Stimulated activated CD4-positive, alpha-beta T cell treated with anti-CD3 and anti-CD28 coated beads, Interleukin-1b, Interleukin-23, amount 100 ng/mL, for 4 hours (primary cell): Measurements from ENCODE around the gene RPS6KB1.
A peak's percentile ranks its signal among the peaks of the same experiment; 100 is the strongest.
"Not testable (repeated sequence)": the region's sequence is repeated elsewhere in the genome, so short reads cannot be mapped to it uniquely, and the experiment has no call there.

ENCODE experiments used
- DNase-seq, 2 donors: peaks; one replicate each; pipeline ENCODE4 v3.0.0-alpha.2; 2020; ENCODE audit warnings: low read depth in 2 of 2

The RPS6KB1 gene

DNA sequence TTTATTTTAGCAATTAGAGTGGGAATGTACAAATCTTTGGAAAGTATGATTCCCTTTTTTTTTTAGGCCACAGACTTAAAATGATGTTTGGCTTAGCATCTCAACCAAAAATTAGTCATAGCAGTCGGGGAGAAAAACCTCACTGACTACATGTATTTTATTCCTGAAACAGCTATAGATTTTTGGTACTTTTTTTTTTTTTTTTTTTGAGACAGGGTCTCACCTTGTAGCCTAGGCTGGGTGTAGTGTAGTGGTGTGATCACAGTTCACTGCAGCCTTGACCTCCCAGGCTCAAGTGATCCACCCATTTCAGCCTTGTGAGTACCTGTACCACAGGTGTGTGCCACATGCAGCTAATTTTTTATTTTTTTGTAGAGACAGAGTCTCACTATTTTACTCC, 48.2 kb downstream of the RPS6KB1 start:
- no peak for DNase-seq

DNA sequence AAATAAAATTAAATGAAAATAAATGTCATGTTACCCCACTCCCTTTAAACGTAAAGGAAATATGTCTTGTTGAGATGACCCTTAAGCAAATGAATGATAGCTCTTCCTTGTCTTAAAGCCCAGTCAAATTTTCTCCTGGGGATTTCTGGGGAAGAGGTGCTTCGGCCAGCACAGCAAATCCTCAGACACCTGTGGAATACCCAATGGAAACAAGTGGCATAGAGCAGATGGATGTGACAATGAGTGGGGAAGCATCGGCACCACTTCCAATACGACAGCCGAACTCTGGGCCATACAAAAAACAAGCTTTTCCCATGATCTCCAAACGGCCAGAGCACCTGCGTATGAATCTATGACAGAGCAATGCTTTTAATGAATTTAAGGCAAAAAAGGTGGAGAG, 53.5 kb downstream of the RPS6KB1 start:
- not testable (repeated sequence) for DNase-seq

DNA sequence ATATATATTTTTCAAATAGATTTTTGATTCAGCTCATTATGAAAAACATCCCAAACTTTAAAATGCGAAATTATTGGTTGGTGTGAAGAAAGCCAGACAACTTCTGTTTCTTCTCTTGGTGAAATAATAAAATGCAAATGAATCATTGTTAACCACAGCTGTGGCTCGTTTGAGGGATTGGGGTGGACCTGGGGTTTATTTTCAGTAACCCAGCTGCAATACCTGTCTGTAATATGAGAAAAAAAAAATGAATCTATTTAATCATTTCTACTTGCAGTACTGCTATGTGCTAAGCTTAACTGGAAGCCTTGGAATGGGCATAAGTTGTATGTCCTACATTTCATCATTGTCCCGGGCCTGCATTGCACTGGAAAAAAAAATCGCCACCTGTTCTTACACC, 54.4 kb downstream of the RPS6KB1 start:
- not testable (repeated sequence) for DNase-seq

DNA sequence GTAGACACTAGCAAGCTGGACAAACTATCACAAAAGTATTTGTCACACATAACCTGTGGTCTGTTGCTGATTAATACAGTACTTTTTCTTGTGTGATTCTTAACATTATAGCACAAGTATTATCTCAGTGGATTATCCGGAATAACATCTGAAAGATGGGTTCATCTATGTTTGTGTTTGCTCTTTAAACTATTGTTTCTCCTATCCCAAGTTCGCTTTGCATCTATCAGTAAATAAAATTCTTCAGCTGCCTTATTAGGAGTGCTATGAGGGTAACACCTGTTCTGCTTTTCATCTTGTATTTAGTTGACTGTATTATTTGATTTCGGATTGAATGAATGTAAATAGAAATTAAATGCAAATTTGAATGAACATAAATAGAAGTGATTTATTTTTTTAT, 57.1 kb downstream of the RPS6KB1 start:
- DNase-seq: no peak

DNA sequence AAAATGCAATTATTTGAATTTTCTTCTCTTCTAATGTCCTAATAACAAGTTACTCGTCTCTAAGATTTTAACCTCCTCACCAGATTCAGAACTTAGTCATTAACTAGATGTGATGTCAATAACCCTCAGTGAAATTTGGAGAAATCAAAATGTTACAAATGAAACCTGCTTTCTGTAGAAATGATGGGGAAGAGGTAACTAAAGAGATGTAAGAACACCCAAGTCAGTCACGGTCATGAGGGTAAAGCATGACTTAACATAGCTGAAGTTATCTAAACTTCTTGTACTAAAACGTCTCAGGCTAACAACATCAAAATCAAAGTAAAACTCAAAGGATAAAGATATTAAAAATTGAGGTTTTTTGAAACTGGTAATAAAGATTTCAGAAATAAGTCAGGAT, 61.9 kb downstream of the RPS6KB1 start:
- no peak for DNase-seq

DNA sequence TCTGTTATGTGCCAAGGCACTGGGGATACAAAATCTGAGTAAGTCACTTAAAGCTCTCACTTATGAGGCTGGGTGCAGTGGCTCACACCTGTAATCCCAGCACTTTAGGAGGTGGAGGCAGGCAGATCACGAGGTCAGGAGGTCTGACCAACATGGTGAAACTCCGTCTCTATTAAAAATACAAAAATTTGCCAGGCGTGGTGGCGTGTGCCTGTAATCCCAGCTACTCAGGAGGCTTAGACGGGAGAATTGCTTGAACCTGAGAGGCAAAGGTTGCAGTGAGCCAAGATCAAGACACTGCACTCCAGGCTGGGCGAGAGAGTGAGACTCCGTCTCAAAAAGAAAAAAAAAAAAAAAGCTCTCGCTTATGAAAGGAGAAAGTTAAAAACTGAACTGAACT, 66.7 kb downstream of the RPS6KB1 start:
- DNase-seq: not testable (repeated sequence)

DNA sequence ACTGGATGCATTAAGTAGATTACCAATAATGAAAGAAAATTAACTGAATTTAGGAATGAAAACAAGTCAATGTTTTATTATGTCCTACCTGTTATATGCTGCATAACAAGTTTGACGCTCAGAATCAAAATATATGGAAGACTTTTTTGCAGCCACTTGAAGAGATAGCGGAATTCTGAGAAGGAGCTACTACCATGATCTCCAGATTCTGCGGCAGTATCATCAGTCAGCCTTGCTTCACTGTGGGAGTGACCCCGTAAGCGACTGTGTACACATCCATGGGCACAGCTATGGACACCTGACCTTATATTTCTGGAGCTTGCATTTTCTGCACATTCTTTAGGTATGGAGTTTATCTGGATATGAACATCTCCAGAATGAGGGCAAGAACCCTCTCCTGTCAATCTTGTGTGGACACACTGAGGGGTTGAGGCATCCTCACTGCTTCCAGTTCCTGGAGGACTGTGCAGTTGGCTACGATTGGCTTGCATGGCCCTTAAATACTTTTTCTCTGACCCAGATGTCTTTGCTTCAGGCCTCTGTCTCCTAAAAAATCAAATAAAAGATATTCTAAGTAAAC, 69.9 kb downstream of the RPS6KB1 start:
- DNase-seq: no peak

DNA sequence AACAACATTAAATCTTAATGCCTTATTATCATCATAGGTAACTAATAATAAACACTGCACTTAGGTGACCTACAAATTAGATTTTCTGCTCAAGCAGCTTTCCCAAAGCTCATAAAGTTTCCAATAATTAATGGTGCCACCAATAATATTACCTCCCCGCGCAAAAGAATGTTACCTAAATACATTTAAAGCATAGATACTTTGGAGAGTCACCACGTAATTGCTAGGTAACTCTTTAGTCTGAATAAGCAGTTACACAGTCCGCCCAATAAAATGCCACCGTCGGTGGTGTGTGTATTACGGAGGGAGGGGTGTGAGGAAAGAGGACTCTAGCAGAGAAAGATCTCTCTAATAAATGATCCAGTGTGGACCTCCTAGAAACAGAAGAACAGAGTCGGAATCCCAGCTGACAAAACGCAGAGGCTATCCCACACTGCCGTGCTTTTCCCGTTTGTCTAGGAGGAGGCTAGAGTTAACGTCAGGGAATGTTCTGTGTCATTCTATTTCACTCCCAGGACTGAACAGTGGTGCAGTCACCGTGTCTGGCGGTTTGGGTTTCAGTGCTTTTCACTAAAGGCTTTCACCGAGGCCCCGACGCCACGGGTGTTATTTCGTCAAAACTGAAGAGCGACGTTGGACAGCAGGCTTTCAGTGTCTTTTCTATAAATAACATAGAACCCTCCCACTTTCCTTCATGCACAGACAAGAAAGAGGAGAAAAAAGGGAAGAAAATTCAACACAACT, 71.0 kb downstream of the RPS6KB1 start:
- peak; percentile 28 to 41 for DNase-seq

DNA sequence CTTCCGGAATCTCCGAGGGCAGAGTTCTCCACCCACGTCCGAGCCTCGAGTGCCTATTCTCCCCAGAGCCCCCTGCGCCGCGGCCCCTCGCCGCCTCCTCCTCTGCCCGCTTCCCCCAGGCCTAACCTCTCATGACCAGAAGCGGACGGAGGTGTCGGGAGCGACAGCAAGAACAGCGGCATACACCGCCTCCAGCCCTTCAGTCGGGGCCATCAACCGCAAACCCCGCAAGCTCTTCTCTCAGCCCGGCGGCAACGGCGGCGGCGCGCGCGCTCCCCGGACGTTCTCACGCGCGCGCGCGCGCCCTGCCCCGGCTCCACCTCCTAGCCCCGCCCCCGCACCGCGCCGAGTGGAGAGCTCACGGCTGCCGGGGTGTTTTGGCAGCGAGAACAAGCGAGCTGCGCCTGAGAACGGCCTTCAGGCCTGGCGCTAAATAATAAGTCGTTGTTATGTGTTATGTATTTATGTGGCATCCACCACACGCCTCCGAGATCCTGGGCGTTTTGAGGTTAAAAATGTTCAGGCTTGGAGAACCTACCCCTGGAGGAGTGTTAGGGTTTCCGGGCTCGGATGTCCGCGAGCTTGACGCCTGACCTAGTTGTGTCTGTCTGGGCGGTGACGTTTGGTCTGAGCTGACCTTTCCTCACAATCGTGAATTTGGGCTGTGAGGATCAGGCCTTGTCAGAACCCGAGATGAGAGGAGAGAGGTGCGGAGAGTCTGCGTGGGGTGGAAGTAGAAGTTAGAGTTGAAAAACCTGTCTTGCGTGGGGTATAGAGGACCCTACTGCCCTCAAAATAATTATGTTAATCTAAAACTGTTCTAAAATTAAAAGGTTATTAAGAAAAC, 71.8 kb downstream of the RPS6KB1 start, which contains the start of gene RNFT1:
Gene RNFT1, minus strand, starts transcription at position 259 of the 847 bp plus-strand sequence. Its CDS starts 77 bp downstream, at position 182.
- DNase-seq: peak; percentile 94 to 97

DNA sequence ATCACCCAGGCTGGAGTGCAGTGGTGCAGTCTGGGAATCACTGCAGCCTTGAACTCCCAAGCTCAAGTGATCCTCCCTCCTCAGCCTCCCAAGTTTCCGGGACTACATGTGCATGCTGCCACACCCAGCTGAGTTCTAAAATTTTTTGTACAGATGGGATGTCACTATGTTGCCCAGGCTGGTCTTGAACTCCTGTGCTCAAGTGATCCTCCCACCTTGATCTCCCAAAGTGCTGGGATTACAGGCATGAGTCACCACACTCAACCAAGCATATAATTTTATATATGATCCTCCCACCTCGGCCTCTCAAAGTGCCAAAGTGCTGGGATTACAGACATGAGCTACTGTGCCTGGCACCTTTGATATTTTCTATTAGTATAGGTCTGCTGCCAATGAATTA, 78.8 kb downstream of the RPS6KB1 start:
- not testable (repeated sequence) for DNase-seq

DNA sequence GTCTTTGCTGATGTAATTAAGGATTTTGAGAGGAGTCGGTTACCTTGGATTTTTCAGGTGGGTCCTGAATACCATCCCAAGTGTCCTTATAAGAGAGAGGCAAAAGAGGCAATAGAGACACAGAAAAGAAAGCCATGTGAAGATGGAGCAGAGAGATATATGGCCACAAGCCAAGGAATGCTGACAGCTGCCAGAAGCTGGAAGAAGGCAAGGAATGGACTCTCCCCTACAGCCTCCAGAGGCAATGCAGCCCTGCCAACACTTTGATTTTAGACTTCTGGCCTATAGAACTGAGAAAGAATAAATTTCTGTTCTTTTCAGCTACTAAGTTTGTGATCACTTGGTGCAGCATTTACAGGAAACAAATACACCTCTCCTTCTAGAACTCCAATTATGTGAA, 79.9 kb downstream of the RPS6KB1 start:
- no peak for DNase-seq

DNA sequence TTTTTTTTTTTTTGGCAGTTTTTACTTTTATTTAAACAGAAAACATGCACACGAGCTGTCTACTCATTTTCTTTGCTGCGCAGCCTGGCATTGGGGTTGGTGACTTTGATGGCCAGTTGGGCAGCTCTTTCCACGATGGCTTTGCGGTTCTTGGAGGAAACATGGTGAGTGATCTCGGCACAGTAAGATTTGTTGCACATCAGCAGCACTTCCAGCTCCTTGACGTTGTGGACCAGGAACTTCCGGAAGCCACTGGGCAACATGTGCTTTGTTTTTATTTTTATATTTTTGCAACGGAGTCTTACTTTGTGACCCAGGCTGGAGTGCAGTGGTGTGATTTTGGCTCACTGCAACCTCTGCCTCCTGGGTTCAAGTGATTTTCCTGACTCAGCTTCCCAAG, 80.6 kb downstream of the RPS6KB1 start:
- not testable (repeated sequence) for DNase-seq

DNA sequence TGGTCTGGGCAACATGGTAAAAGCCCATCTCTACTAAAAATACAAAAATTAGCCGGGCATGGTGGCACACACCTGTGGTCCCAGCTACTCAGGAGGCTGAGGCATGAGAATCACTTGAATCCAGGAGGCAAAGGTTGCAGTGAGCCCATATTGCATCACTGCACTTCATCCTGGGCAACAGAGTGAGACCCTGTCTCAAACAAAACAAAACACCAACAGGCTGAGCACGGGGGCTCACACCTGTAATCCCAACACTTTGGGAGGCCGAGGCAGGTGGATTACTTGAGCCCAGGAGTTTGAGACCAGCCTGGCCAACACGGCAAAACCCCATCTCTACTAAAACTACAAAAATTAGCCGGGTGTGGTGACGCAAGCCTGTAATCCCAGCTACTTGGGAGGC, 82.2 kb downstream of the RPS6KB1 start:
- not testable (repeated sequence) for DNase-seq

DNA sequence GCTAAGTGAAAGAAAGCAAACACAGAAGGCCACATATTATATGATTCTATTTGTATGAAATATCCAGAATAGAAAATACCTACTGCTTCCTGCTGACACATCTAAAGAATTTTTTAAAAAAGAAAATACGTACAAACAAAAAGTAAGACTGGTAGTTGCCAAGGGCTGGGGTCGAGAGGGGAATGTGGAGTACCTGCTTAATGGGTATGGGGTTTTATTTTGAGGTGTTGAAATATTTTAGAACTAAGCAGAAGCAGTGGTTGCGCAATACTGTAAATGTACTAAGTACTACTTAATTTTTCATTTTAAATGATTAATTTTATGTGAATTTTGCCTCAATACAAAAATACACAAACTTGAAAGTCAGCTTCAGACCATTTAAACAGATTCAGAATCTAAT, 103.7 kb downstream of the RPS6KB1 start:
- not testable (repeated sequence) for DNase-seq
